Stromal cell of bone marrow (primary cell): ENCODE results near the gene ZNF398.

Source experiments
- DNase-seq: peaks from one replicate; pipeline ENCODE4 v3.0.0-alpha.2; 2012; ENCODE audit warnings: low read depth

Gene ZNF398

DNA sequence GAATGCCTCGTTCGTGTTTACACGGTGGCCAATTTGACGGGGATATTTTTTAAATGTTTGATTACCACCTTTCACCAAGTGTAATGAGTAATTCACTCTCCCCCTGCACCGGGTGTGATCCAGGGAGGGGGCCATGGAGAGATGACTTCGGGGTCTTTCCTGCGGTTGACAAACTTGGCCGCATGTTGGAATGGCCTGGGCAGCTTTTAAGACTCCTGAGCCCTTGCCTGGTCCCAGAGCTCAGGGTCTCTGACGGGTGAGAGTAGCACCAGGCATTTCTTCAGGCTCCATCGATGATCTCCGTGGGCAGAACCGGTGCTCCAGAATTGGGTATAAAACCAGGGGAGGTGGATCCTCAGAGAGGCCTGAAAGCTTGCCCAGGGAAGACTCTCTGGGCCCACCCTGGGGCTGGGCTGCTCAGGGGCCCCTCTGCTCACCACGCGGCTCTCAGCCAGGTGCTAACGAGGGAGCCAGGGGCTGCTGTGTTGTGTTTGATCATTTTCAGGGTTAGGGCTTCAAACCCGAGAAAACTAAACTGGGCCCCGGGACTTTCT is 49.0 kb downstream of the ZNF398 start:
- no peak for DNase-seq

DNA sequence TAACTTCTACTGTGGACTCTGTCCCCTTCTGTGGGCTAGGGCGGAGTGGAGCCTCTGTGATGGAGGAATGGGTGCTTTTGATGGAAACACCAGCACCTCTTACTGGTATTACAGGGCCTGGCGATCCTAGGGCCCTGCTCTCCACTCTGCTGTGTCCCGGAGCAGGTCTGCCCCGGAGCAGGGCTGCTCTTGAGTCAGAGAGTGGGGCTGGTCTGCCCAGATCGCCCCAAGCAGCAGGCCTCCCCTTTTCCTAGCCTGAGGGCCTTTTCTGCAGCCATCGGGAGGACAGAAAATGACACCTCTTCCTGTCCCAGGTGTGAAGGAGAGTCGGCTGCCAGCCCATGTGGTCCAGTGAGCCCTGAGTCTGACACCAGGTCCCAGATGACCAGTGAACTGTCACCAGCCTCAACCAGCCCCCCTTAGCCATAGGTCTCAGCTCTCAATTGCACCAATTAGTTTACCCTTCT is 49.5 kb downstream of the ZNF398 start:
- DNase-seq, result no peak

DNA sequence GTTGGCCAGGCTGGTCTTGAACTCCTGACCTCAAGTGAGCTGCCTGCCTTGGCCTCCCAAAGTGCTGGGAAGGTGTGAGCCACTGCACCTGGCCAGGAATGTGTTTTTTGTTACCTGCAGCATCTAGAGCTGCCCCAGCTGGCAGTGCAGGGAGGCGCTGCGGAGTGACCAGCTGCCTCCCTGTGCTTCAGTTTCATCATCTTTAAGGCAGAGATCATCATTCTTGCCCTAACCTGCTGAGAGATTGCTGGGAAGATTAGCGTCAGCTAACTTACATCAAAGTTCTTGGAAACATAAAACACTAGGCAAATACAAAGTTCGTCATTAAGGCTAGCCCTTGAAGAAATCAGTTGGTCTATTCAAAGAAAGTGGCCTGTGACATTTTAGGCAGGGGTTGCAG is 50.4 kb downstream of the ZNF398 start:
- no peak for DNase-seq

- no peak for DNase-seq
Measured at GRCh38 chr7:149198161-149198816, 51.0 kb downstream of the ZNF398 start.

- DNase-seq, result no peak
Measured at GRCh38 chr7:149199234-149199995, 52.2 kb downstream of the ZNF398 start.

DNA sequence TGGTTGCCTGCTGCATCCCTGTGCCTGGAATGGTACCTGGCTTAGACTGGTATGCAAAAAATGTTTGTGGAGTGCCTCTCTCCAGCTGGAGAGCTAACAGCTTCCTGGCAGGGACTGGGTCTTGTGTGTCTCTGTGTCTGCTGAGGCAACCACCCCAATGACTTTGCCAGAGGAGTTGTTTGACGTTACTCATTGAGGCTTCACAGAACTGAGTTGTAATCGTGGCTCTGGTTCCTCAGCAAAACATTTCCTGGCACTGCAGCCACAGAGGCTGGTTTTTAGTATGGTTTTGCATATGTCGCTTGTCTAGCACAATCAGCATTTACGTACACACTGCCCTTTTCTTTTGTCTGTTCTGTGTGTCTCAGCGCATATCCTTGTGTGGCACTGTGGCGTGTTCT is 55.6 kb downstream of the ZNF398 start:
- DNase-seq, result no peak

GRCh38 chr7:149205690-149206381 is 58.6 kb downstream of the ZNF398 start:
- DNase-seq, result no peak

- DNase-seq, result no peak
Measured at GRCh38 chr7:149207324-149208035, 60.2 kb downstream of the ZNF398 start.

GRCh38 chr7:149209518-149210269 is 62.4 kb downstream of the ZNF398 start:
- DNase-seq, result no peak

DNA sequence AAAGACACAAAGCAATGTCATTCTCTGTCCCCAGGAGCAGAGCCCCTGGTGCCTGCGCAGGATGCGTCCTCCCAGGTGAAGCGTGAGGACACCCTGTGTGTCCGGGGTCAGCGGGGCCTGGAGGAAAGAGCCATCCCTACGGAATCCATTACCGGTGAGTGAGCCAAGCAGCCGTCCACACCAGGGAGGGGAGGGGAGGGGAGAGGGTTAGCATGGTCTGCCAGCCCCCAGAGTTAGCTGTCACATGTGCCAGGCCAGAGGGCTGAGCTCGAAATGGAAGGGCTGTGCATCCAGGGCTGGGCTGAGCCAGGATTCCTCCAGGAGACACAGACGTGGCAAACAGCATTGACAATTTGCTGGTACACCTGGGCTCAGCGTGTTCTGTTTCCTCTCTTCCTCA is 63.3 kb downstream of the ZNF398 start:
- DNase-seq, result no peak

DNA sequence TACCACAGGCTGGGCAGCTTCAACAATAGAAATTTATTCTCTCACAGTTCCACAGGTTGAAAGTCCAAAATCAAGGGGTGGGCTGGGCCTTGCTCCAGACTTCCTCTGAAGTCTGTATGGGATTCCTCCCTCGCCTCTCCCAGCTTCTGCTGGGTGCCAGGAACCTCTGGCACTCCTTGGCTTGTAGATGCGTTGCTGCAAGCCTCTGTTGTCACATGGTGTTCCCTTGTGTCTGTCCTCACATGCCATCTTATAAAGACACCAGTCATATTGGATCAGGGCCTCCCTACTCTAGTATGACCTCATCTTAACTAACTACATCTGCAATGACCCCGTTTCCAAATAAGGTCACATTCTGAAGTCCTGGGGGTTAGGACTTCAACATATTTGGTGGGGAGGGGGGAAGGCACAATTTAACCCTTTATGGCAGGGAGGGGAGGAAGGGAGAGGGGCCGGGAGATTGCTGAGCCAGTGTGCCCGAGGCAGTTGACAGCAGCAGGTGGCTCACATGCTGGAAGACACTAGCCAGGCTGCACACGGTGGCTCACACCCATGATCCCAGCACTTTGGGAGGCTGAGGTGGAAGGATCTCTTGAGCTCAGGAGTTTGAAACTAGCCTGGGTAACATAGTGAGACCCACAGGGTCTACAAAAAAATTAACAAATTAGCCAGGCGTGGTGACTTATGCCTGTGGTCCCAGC is 66.9 kb downstream of the ZNF398 start:
- DNase-seq, result no peak

GRCh38 chr7:149216402-149216801 is 69.1 kb downstream of the ZNF398 start:
- DNase-seq, result no peak

GRCh38 chr7:149217570-149217969 is 70.3 kb downstream of the ZNF398 start:
- DNase-seq, result no peak

DNA sequence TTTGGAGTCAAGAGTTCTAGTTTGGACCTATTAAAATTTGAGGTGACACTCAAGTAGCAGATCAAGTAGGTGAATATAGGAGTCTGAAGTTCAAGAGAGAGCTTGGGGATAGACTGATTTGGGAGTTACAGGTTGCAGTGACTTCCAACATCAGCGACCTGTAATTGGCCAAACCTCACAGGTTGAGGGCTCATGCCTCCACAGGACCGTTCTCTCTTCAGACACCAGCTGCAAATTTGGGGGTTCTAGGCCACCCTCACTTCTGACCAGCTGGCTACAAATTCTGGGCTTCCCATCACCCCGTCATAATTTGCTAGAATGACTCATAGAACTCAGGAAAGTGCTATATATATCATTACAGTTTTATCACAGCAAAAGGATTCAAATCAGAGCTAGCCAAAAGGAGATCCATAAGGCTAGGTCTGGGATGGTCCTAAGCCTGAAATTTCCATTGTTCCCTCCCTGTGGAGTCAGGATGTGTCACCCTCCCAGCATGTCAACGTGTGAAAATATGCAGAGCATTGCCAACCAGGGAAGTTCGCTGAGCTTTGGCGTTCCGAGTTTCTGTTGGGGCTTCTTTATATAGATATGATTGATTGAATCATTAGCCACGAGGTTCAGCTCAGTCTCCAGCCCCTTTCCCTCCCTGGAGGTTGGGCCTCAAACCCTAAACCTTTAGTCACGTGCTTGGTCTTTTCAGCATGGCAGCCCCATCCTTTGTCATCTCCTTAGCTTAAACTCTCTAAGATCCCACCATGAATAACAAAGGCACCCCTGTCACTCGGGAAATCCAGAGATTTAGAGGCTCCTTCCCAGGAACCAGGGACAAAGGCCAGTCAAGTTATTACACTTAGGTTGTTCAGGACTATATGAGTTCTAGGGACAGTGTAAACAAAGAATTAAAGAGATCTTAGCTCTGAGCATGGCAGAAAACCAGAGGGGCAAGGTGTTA is 71.5 kb downstream of the ZNF398 start:
- DNase-seq, result no peak

GRCh38 chr7:149220534-149220933 is 73.3 kb downstream of the ZNF398 start:
- DNase-seq, result peak; percentile 60

DNA sequence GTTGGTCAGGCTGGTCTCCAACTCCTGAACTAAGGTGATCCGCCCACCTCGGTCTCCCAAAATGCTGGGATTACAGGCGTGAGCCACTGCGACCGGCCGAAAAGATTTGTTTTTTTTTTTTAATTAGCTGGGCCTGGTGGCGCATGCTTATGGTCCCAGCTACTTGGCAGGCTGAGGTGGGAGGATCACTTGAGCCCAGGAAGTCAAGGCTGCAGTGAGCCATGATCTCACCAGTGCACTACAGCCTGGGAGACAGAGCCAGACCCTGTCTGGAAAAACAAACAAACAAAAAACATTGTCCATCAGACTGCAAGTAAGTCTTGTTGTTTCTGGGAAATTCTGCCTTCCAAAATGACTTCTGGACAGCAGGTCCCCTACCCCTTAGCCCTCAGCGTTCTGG is 75.9 kb downstream of the ZNF398 start:
- DNase-seq, result no peak

- no peak for DNase-seq
Measured at GRCh38 chr7:149223761-149224160, 76.5 kb downstream of the ZNF398 start.

DNA sequence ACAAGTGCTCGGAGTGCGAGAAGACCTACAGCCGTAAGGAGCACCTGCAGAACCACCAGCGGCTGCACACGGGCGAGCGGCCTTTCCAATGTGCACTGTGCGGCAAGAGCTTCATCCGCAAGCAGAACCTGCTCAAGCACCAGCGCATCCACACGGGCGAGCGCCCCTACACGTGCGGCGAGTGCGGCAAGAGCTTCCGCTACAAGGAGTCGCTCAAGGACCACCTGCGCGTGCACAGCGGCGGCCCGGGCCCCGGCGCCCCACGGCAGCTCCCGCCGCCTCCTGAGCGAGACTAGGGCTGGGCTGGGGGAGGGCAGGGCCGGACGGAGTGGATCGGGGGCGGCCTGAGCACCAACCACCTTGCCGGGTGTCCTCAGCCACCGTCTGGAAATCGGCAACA is 77.1 kb downstream of the ZNF398 start:
- no peak for DNase-seq

GRCh38 chr7:149225106-149225505 is 77.9 kb downstream of the ZNF398 start:
- no peak for DNase-seq

- no peak for DNase-seq
Measured at GRCh38 chr7:149225656-149226055, 78.4 kb downstream of the ZNF398 start.
